ENCODE measurements around the gene MSANTD7.
"Not testable (repeated sequence)": the region's sequence is repeated elsewhere in the genome, so short reads cannot be mapped to it uniquely, and the experiment has no call there.

Gene MSANTD7

DNA sequence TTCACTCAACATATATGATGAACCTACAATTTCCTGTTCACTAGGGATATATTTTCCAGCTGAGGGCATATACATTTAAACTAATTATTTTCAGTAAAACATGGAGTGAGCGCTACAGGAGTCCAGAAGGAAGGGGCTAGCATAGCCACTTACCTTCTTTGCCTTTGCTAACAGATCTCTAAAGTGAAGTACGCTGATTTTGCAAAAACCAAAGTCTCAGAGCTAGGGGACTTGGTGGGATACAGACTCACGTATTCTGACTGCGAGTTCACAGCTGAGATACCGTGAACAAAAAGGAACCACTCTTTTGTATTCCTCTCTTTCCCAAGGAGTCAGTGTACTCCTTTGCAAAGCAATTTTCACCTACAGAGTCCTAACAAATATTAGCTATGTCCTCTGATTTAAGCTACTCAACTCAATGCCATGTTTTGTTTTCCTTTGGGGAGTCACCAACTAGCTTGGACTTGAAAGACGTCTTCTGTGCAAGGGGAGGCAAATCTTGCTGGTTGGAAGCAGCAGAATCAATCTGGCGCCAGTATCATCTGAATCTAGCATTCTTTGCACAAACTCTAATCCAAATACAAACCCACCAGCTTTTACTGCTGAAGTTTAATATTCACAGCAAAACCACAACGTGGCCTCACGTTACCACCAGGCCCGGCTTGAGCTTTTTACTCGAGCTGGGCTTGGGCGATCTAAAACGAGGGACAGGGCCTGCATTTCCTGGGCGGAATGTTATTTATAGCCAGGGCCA is 926 bp upstream of the MSANTD7 start:
- no peak for DNase-seq

DNA sequence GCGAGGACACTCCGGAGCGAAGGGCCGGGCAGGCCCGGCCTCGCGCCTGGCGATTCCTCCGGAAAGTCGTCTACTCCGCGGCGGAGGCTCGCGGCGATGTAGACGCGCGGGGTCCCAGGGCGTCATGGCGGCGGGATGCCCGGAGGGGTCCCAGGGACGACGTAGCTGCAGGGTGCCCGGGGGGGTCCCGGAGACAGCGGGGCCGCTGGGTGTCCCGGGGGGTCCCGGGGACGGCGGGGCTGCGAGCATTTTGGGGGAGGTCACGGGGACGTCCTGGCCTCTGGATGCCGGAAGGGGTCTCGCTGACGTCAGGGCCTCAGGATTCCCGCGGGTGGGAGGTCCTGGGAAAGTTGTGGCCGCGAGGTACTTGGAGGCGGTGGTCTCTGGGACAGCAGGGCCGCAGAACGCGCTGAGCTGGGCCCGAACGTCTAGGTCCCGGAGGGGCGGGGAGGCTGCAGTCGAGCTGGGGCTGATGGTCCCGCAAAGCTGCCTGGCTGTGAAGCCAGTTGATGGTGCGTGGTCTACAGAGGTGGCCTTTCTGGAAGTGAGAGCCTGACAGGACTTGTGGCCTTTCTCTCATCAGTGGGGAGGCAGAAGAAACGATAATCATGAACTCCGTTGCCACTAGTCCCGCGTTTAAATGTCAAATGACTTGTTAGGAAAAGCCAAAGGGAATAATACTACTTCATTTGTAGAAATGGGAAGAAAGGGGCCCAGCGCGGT is 637 bp downstream of the MSANTD7 start:
- DNase-seq: peak; percentile 4

DNA sequence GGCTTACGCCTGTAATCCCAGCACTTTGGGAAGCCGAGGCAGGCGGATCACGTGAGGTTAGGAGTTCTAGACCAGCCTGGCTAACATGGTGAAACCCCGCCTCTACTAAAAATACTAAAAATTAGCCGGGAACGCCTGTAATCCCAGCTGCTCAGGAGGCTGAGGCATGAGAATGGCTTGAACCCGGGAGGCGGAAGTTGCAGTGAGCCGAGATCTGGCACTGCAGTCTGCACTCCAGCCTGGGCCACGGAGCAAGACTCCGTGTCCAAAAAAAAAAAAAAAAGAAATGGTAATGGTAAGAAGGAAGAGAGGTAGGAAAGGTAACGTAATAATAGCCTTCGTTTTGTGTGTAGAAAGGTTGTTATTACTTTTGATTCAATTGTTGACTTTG is 1.2 kb downstream of the MSANTD7 start:
- no peak for DNase-seq

DNA sequence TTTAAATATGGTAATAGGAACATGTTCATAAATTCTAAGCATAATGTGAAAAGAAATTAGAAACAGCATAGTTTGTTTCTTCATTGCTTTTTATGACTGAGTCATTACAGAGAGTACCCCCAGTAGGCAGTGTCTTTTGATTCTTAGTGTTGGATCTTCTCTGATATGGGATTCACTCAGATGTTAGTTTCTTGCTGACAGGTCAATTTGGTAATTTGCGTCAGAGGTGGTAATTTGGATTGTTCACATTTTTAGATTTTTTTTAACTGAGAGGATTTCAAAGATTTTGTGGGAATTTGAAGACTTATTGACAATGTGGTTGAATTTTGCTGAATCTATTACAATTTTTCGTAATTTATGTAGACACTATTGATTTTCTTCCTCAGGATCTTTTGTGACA is 2.1 kb downstream of the MSANTD7 start:
- DNase-seq: no peak

DNA sequence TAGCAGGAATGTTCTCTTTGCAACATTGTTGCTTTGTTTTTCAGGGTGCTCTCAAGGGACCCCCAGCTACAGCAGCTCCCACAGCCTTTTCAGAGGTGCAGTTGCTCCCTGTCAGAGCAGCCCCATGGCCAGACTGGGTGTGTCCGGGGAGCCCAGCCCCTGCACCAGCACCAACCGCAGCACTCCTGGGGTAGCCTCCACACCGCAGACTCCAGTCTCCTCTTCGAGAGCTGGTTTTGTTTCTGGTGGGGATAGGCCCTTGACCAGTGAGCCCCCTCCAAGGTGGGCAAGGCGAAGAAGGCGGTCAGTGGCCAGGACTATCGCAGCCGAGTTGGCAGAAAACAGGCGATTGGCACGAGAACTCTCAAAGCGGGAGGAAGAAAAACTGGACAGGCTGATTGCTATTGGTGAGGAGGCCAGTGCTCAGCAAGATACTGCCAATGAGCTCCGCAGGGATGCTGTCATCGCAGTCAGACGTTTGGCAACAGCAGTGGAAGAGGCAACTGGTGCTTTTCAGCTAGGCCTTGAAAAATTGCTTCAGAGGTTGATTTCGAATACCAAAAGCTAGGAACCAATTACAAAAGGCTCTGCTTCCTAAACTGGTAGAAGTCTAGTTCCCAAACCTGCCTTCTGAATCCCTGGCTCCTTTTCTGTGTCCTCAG is 5.4 kb downstream of the MSANTD7 start:
- DNase-seq: no peak

DNA sequence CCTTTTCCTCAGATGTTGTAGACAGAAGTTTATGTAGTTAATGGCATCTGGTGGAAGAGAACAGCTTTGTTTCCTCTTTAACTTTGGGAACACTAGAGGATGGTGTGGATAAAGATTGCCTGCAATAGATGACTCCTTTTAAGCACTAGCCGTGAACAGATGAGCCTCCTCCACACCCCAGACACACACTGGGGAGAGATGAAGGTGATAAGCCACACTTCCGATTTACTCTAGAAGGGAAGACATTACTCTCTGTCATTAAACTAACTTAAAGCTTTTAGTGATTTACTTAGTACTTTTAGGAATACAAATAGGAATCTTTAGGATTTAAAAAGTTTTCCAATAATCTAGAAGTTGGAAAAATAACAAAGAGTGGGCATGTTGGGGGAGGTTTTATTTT is 6.8 kb downstream of the MSANTD7 start:
- DNase-seq: no peak

DNA sequence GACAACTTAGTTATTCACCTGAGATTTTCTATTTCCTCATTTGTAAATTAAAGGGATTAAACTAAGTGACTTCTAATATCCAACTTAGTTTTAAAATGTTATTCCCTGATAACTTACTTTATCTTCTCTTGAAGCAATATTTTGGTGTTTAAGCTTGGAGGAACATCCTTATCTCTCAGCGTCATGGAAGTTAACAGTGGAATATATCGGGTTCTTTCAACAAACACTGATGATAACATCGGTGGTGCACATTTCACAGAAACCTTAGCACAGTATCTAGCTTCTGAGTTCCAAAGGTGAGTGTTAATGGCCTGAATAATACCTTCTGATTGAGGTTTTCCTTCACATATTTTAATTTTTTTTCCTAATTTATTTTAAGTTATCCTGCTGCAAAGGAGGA is 14.1 kb downstream of the MSANTD7 start:
- DNase-seq: no peak

DNA sequence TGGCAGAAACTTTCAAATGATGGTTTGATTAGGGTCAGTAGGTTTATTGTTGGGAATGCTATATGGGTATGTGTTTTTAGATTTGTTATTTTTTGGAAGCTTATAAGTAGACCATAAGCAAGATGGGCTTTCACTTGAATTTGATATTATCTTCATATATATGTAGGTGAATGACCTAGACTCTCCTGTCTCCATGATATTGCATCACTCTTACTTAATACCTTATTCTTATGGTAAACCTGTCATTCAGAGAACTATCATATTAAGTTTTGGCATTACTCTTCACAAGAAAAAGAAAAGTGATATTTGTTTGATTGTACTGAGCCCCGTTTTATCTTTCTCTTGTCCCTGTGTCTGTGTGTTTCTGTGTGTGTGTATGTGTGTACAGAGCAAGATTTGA is 17.3 kb downstream of the MSANTD7 start:
- DNase-seq: no peak

DNA sequence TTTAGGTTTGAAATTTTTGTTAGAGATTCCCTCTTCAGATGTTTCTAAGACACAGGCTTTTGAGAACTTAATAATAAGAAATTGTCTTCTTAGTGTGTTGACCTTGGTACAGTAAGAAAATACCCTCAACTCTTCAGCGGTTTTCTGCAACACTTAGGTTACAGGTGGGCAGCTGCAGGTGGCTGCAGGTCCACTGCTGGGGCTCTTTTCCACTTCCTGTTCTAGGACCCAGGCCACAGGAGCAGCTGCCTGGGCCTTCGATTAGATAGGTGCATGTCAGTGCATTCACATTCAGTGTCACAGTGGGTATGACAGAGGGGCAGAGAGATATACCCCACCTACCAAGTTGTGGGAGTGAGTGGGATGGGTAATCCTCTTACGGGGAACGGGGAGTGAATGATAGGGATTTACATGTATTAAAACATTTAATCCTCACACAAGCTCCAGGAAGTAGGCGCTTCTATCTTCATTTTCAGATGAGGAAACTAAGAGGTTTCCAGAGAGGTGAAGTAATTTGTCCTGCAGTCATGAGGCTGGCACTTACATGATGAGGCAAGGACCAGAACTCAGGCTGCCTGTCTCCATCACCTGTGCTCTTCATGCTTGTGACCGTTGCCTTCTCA is 20.3 kb downstream of the MSANTD7 start:
- DNase-seq: no peak

DNA sequence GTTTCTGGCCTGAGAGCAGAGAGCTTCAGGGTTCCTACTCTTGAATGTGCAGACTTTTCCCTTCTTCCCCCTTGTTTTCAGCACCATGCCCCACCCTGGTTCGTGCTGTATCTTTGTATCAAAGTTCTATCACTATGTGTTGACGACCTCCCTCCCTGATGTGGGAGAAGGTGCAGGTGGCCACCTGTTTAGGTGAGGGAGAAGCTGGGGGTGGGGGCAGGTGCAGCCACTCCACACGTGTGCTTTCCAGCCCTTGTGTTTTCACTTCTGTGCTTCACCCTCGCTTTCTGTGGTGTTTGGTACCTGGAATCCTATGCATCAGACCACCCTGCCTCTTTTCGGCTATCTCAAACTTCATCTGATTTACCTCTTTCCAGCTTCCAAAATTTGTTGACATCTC is 20.9 kb downstream of the MSANTD7 start:
- DNase-seq: no peak

DNA sequence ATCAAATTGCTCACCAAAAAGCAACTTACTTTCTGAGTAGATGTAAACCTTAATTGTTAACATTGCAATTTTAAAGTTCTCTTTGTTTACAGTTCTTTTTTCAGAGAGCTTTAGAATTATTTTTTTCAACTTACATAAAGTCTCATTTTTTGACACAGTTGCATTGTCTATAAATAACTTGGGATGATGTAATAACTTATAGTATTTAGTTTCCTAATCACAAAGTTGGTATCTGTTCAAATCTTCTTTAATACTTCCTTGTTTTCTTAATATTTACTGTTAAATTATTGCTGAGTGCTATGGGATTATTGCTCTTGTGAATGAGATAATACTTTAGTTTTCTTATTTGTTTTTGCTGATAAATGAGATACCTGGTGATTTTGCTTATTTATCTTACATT is 21.7 kb downstream of the MSANTD7 start:
- no peak for DNase-seq

DNA sequence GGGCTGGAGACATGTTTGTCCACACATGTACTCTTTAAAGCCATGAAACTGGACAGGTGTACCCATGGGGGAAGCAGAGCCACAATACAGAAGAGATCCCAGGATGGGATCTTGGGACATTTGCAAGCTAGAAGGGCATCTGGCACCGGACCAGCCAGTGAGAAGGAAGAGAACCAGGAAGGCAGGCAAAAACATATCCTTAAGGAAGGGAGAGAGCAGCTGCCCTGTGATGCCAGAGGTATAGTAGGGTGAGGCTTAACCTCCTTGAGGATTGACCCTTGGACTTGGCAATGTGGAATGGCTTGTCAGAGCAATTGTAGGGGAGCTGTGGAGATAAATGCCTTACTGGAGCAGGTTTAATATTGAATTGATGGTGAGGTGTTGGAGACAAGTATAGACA is 22.7 kb downstream of the MSANTD7 start:
- DNase-seq: no peak

DNA sequence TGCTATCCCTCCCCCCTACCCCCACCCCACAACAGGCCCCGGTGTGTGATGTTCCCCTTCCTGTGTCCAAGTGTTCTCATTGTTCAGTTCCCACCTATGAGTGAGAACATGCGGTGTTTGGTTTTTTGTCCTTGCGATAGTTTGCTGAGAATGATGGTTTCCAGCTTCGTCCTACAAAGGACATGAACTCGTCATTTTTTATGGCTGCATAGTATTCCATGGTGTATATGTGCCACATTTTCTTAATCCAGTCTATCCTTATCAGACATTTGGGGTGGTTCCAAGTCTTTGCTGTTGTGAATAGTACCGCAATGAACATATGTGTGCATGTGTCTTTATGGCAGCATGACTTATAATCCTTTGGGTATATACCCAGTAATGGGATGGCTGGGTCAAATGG is 26.4 kb downstream of the MSANTD7 start:
- DNase-seq: not testable (repeated sequence)

DNA sequence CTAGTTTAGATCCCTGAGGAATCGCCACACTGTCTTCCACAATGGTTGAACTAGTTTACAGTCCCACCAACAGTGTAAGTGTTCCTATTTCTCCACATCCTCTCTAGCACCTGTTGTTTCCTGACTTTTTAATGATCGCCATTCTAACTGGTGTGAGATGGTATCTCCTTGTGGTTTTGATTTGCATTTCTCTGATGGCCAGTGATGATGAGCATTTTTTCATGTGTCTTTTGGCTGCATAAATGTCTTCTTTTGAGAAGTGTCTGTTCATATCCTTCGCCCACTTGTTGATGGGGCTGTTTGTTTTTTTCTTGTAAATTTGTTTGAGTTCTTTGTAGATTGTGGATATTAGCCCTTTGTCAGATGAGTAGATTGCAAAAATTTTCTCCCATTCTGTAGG is 26.8 kb downstream of the MSANTD7 start:
- DNase-seq: not testable (repeated sequence)

DNA sequence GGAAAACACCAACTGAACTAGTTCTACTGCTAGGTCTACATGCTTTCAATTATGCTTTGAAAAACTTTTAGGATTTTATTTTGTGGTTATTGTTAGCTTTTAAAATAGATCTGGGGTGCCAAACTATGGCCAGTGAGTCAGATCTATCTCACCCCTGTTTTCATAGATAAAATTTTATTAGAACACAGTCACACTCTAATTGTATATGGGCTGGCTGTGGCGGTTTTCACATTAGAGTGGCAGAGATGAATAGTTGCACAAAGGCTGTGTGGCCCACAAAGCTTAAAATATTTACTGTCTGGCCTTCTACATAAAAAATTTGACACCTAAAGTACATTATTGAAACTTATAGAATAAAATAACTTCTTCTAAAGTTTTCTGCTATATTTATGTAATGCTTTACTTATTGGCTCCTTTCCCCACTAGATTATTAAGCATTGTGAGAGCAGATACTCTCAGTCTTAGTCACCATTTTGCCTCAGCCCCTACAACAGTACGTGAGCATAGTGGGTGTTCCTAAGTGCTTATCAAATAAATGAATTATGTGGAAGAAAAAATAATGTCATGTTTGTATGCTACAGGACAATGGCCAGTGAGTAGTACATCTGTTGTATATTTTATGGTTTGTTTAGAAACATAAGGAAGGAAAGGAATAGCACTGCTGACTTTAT is 35.1 kb downstream of the MSANTD7 start:
- DNase-seq: no peak

DNA sequence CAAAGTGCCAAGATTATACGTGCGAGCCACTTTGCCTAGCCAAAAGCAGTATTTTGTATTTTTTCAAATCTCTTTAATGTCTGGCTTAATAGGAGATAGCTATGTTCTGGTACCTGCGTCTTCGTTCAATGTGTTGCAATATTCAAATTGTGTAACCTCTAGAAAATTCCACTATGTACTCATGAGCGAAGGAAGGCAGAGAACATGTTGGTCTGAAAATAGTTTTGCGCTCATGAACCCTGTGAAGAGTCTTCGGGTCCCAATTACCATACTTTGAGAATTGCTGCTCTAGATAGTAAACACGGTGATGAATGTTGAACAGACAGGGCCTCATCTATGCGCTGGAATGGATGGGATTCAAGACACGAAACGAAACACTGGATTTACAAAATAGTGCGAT is 37.8 kb downstream of the MSANTD7 start:
- no peak for DNase-seq

DNA sequence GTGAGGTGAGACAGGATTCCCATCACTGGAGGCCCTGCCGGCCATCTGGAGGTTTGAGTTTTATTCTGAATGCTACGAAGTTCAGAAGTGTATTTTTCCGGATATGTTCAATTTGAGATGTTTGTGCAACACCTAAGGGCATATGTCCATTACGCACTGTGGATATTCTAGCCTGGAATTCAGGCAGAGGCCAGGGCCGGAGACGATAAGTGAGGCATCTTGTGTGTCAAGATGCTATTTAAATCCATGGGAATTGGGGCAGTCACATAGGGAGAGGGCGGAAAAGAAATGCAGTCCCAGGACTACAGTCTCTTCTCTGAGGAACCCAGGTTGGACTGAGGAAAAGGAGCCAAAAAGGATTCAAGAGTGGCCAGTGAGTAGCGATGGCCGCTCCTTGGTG is 38.7 kb downstream of the MSANTD7 start:
- DNase-seq: no peak

DNA sequence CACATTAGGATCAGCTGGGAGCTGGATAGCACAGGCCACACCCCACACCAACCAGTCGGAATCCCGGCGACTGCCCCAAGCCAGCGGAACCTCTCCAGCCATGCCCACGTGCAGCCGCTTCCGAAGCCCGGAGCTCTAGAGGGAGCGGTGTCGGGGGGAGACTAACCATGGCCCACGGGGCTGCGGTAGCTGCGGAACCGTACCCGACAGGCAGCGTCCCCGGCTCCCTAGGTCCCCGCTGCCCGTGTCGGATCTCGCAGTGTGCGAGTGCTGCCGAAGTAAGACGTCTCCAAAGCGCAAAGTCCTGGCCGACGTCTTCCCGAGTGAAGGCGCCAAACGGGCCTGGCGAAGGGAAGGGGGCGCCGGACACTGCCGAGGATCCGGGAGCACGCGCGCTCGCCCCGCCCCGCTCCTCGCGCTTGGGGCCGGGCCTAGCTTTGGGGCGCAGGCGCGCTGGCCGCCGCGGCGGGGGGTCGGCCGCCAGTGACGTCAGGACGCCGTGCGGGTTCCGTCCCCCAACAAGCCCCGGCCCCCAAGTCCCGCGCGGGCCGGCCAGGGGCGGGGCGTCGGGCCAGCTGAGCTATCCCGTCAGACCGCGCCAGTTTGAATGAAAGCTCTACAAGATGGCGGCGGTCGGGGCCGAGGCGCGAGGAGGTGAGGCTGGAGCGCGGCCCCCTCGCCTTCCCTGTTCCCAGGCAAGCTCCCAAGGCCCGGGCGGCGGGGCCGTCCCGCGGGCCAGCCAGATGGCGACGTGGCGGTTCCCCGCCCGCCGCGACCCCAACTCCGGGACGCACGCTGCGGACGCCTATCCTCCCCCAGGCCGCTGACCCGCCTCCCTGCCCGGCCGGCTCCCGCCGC is 40.4 kb downstream of the MSANTD7 start, which contains the start of gene SUV39H2:
Gene SUV39H2 (plus strand): TSS at position 601 of the 858 bp plus-strand sequence. CDS start 23 bp downstream, at position 624.
- peak; percentile 94 for DNase-seq

DNA sequence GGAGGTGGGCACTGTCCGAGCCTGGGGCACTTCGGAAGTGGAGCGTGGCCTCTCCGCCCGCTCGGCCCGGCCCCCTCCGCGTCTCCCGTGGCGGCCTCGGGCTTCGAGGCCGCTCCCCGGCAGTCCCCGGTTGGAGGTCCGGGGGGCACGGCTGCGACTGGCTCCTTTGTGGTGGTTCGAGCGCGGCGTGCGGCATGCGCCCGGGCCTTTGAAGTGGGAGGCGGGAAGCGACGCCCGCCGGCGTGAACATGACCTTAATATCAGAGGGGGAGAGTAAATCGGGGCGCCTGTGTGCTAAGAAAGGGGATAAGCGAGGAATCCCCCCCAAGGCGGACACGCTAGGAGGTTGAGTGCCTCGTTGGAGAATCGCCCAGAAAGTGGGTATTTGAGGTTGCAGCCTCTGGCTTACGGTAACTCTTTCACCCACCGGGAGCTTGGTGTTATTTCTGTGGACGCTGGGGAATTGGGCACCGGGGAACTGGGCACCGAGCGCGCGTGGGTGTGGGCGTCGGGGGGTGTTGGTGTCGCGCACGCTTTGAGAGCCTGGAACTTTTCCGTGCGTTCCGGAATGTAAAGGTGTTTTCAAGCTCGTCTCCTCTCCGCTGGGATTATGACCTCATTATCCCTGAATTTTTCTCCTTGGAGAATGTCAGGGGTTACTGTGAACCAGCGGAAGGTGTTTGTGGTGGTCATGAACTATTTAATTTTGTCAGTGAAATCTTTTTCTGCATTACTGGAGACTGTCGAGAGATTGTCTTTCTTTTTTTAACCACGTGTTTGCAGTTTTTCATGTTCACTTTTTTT is 41.2 kb downstream of the MSANTD7 start:
- no peak for DNase-seq

DNA sequence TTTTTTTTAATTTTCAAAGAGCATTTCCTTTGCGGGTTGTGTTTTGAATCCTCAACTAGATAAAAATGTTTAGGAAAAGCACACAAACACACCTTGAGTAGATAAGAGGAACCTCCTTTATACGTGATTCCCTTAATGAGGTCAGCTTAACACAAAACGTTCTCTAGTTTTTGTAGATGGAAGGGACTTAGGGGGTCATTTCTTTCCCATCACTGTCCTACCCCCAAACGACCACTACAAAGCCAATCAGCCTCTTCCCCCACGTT is 41.8 kb downstream of the MSANTD7 start:
- DNase-seq: no peak

DNA sequence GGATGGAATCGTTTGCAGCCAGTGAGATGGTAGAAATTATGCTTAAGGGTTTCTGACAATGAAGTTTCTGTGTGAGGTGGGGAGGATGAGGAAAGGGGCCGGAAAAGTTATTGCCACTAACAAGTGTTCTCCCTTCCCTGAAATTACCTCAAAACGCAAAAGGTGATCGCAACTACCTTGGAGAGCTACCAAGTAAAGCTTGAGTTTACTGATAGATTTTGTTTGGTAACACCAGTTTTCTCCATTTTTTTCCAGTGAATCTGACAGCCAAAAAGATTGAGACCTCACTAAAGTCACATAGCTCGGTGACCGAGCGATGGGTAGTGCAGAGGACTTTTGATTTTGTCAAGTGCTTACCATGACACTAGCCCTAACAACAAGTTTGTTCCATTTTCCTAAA is 42.1 kb downstream of the MSANTD7 start:
- DNase-seq: no peak

Measured in NCI-H774 (cell line).